Measurements from ENCODE around the gene TEP1. TPM values are rescaled to one million over a fixed set of nuclear protein-coding genes. Genes with fewer than 3 reads are reported as not detected.
A peak's percentile ranks its signal among the peaks of the same experiment; 100 is the strongest.

Gene TEP1
- total RNA-seq, 1 experiment from 2014 or later = 15.8 TPM

- H3K9me3 ChIP-seq (ENCODE audit: control insufficient read depth, low read depth, low read length) = no peaks in the 10 kb centered on the region
- H3K23ac ChIP-seq (ENCODE audit: insufficient read length, low read depth, low read length) = no peak overlapping the region
- H3K79me1 ChIP-seq (ENCODE audit: insufficient read depth, low read depth, low read length, poor library complexity, severe bottlenecking) = peaks cover 6% of the 10 kb centered on the region
- H2AK5ac ChIP-seq (ENCODE audit: insufficient read length, low read length) = no peak overlapping the region
- H3K79me2 ChIP-seq (ENCODE audit: insufficient read depth, low read length) = peaks cover 13% of the 10 kb centered on the region; the same call in 1 of the 2 replicates
- no peak for DNase-seq
- H2BK12ac ChIP-seq (ENCODE audit: insufficient read length, low read depth, low read length) = no peak overlapping the region
- H4K91ac ChIP-seq (ENCODE audit: insufficient read length, low read depth, low read length) = no peak overlapping the region
- H2BK15ac ChIP-seq (ENCODE audit: low read depth, low read length) = no peak overlapping the region
- H3K14ac ChIP-seq (ENCODE audit: insufficient read depth, low read length) = no peak overlapping the region
- H3K27me3 ChIP-seq (ENCODE audit: insufficient read depth, low read length) = no peaks in the 10 kb centered on the region
- no peak overlapping the region for H3K9ac ChIP-seq (ENCODE audit: extremely low read depth, insufficient read length, low read length)
- Mint-ChIP-seq H3K4me1 (peaks cover 16 to 21% of the 10 kb centered on the region in 2 experiments), H3K27me3 (ENCODE audit: low read depth) (no peaks in the 10 kb centered on the region), H3K9me3 (peaks cover 4 to 5% of the 10 kb centered on the region in 2 experiments; a peak in 3 of 5 replicates), H3K4me3 (no peak overlapping the region), H3K36me3 (ENCODE audit: insufficient read depth in 1 of 3, low read depth in 3 of 3) (peaks cover 11 to 35% (median 21%) of the 10 kb centered on the region in 3 experiments), H3K27ac (peak overlapping the region in 1 of 3 experiments; percentile 10; a peak in 2 of 7 replicates)
- H2BK120ac ChIP-seq (ENCODE audit: low read depth, low read length, poor library complexity, severe bottlenecking) = no peak overlapping the region
- no peak overlapping the region for H4K5ac ChIP-seq (ENCODE audit: insufficient read length, low read depth, low read length)
- H2AFZ ChIP-seq (ENCODE audit: low read length) = no peak overlapping the region
- no peak for TF ChIP-seq CTCF (conservative IDR thresholded peaks at IDR 0.05)
- WGBS (ENCODE audit: extremely low coverage, insufficient read length, low lambda C conversion rate) = no CpG with 5 or more reads among the region's 13 CpGs
- no peaks in the 10 kb centered on the region for H4K20me1 ChIP-seq (ENCODE audit: control insufficient read depth, insufficient read depth, insufficient read length)
- H3K4ac ChIP-seq (ENCODE audit: low read depth, low read length) = no peak overlapping the region
- H3K4me2 ChIP-seq (ENCODE audit: insufficient read depth, insufficient read length, low read length) = peak overlapping the region; percentile 70
- H3K56ac ChIP-seq (ENCODE audit: insufficient read length, low read depth, low read length) = no peak overlapping the region
- no peak overlapping the region for H2BK5ac ChIP-seq (ENCODE audit: insufficient read length, low read length)
- H3K23me2 ChIP-seq (ENCODE audit: insufficient read length, low read depth, low read length, poor library complexity, severe bottlenecking) = peaks cover 10% of the 10 kb centered on the region
- H3K27ac ChIP-seq (ENCODE audit: insufficient read length, low read depth, low read length) = no peak overlapping the region
- H4K8ac ChIP-seq (replicated peaks; ENCODE audit: insufficient read length, low read depth, low read length) = no peak overlapping the region
- no peaks in the 10 kb centered on the region; the same call in 1 of the 2 replicates for H3K4me1 ChIP-seq (ENCODE audit: insufficient read depth, low read length)
- no peak overlapping the region for H3T11ph ChIP-seq (ENCODE audit: low read length)
- no peak overlapping the region for H2BK20ac ChIP-seq (ENCODE audit: low read depth, low read length, poor library complexity, severe bottlenecking)
- no peak overlapping the region for H3K18ac ChIP-seq (ENCODE audit: insufficient read length, low read depth, low read length)
Measured at GRCh38 chr14:20456971-20457370, 43.7 kb upstream of the TEP1 start.
